HepG2 (cell line): Measurements from ENCODE around the gene SKI. TPM values are rescaled to one million over a fixed set of nuclear protein-coding genes. Genes with fewer than 3 reads are reported as not detected.

Experiments used
- CREM ChIP-seq, 2 experiments: sonication (generic) in 1 of 2; formaldehyde crosslinking in 1 of 2; IDR thresholded peaks; 2 replicates each; pipeline versions ENCODE4 v1.4.0 to v1.6.1; 2016 to 2020; ENCODE audit warnings: antibody characterized with exemption in 1 of 2, mild to moderate bottlenecking in 1 of 2, missing genetic modification reagents in 1 of 2
- ESRRA ChIP-seq: sonication (generic); formaldehyde crosslinking; IDR thresholded peaks from 2 replicates; pipeline ENCODE4 v1.5.1; 2020; ENCODE audit warnings: mild to moderate bottlenecking, low read depth, missing genetic modification reagents
- FOXA1 ChIP-seq, 2 experiments: fragments of 450-650 bp in 1 of 2; sonication (generic) in 1 of 2; formaldehyde crosslinking in 1 of 2; IDR thresholded peaks; 2 replicates each; pipeline versions ENCODE4 v1.4.0 to v1.6.1; 2016 to 2020; ENCODE audit warnings: missing genetic modification reagents in 1 of 2
- HES4 ChIP-seq: sonication (generic); formaldehyde crosslinking; IDR thresholded peaks from 2 replicates; pipeline ENCODE4 v1.9.0; 2021; ENCODE audit warnings: mild to moderate bottlenecking, missing genetic modification reagents, borderline replicate concordance
- HIVEP1 ChIP-seq: sonication (generic); formaldehyde crosslinking; IDR thresholded peaks from 2 replicates; pipeline ENCODE4 v1.4.0; 2020; ENCODE audit warnings: mild to moderate bottlenecking, missing genetic modification reagents
- HNRNPUL1 ChIP-seq: fragments of 200-400 bp; formaldehyde crosslinking; IDR thresholded peaks from 2 replicates; pipeline ENCODE4 v1.6.1; 2017; ENCODE audit warnings: low read depth, mild to moderate bottlenecking, low read length, moderate library complexity
- NCOA5 ChIP-seq: sonication (generic); formaldehyde crosslinking; IDR thresholded peaks from 2 replicates; pipeline ENCODE4 v1.4.0; 2020; ENCODE audit warnings: missing genetic modification reagents
- NFE2L1 ChIP-seq: sonication (generic); formaldehyde crosslinking; IDR thresholded peaks from 2 replicates; pipeline ENCODE4 v1.4.0; 2020; ENCODE audit warnings: missing genetic modification reagents, mild to moderate bottlenecking, borderline replicate concordance
- NFIB ChIP-seq: sonication (generic); formaldehyde crosslinking; IDR thresholded peaks from 2 replicates; pipeline ENCODE4 v1.9.0; 2021; ENCODE audit warnings: missing genetic modification reagents, mild to moderate bottlenecking, borderline replicate concordance
- NR1H2 ChIP-seq: sonication (generic); formaldehyde crosslinking; IDR thresholded peaks from 2 replicates; pipeline ENCODE4 v1.8.1; 2022; ENCODE audit warnings: low read depth, missing genetic modification reagents, borderline replicate concordance
- SIN3B ChIP-seq: fragments of 150-350 bp; IDR thresholded peaks from 2 replicates; pipeline ENCODE4 v1.6.1; 2014; ENCODE audit warnings: low read length
- STAG1 ChIP-seq: sonication (generic); formaldehyde crosslinking; IDR thresholded peaks from 2 replicates; pipeline ENCODE4 v1.4.0; 2020; ENCODE audit warnings: missing genetic modification reagents
- U2AF1 ChIP-seq: fragments of 200-400 bp; formaldehyde crosslinking; optimal IDR thresholded peaks from 2 replicates; pipeline ENCODE3; 2017; ENCODE audit warnings: mild to moderate bottlenecking, low read depth, low read length
- YY1 ChIP-seq: IDR thresholded peaks from 2 replicates; pipeline ENCODE4 v1.6.1; 2011; ENCODE audit warnings: low read length, low read depth, moderate library complexity, mild to moderate bottlenecking; ENCODE audit not compliant: insufficient read depth, insufficient replicate concordance
- ZMYM3 ChIP-seq: sonication (generic); formaldehyde crosslinking; IDR thresholded peaks from 2 replicates; pipeline ENCODE4 v1.5.1; 2020; ENCODE audit warnings: mild to moderate bottlenecking, missing genetic modification reagents
- ZNF326 ChIP-seq: sonication (generic); formaldehyde crosslinking; IDR thresholded peaks from 2 replicates; pipeline ENCODE4 v1.4.0; 2020; ENCODE audit warnings: missing genetic modification reagents, borderline replicate concordance
- ZNF335 ChIP-seq: sonication (generic); formaldehyde crosslinking; IDR thresholded peaks from 2 replicates; pipeline ENCODE4 v1.4.0; 2020; ENCODE audit warnings: missing genetic modification reagents
- ZNF460 ChIP-seq: sonication (generic); formaldehyde crosslinking; IDR thresholded peaks from 2 replicates; pipeline ENCODE4 v1.5.1; 2020; ENCODE audit warnings: missing genetic modification reagents, mild to moderate bottlenecking, borderline replicate concordance
- ZNF839 ChIP-seq: sonication (generic); formaldehyde crosslinking; IDR thresholded peaks from 2 replicates; pipeline ENCODE4 v1.4.0; 2020; ENCODE audit warnings: missing genetic modification reagents, mild to moderate bottlenecking, borderline replicate concordance
- polyA plus RNA-seq, 8 experiments: library from polyadenylated mRNA; depleted of rRNA in 3 of 8; stranded (reverse) in 7 of 8; unstranded in 1 of 8; fragments of >200 nt; fragmentation: Illumina TruSeq in 4 of 8; extraction: Trizol in 4 of 8; gene quantifications; 2 replicates each; pipeline versions ENCODE4 v1.2.1 to v1.2.3, GENCODE V29; 2011 to 2016; ENCODE audit warnings: low read depth in 4 of 8, missing spikeins in 1 of 8, mixed read lengths in 1 of 8; ENCODE audit not compliant: insufficient read depth in 1 of 8
- total RNA-seq, 5 experiments: library from RNA; depleted of rRNA; stranded (reverse); fragments of >200 nt; fragmentation: Illumina TruSeq; extraction: Trizol; gene quantifications; 2 replicates each; pipeline ENCODE4 v1.2.3, GENCODE V29; 2016; ENCODE audit warnings: low read depth in 1 of 5
- TF ChIP-seq, protein P1 (sequence below): sonication (generic); formaldehyde crosslinking; IDR thresholded peaks from 2 replicates; pipeline ENCODE4 v1.4.0; 2020; ENCODE audit warnings: low read depth, mild to moderate bottlenecking, missing genetic modification reagents
- TF ChIP-seq, protein P2 (sequence below): sonication (generic); formaldehyde crosslinking; IDR thresholded peaks from 2 replicates; pipeline ENCODE4 v1.4.0; 2020; ENCODE audit warnings: missing genetic modification reagents
- TF ChIP-seq, protein P3 (sequence below): IDR thresholded peaks from 2 replicates; pipeline ENCODE4 v1.6.1; 2016; ENCODE audit warnings: low read depth, control low read depth
- TF ChIP-seq, protein P4 (sequence below): sonication (generic); formaldehyde crosslinking; IDR thresholded peaks from 2 replicates; pipeline ENCODE4 v1.4.0; 2020; ENCODE audit warnings: missing genetic modification reagents

Gene SKI
- total and polyA plus RNA-seq, 2 of the 13 experiments (the other 11 are each of a cell fraction or from before 2014, with no cell fraction given) = 4.7 to 6.9 TPM

DNA sequence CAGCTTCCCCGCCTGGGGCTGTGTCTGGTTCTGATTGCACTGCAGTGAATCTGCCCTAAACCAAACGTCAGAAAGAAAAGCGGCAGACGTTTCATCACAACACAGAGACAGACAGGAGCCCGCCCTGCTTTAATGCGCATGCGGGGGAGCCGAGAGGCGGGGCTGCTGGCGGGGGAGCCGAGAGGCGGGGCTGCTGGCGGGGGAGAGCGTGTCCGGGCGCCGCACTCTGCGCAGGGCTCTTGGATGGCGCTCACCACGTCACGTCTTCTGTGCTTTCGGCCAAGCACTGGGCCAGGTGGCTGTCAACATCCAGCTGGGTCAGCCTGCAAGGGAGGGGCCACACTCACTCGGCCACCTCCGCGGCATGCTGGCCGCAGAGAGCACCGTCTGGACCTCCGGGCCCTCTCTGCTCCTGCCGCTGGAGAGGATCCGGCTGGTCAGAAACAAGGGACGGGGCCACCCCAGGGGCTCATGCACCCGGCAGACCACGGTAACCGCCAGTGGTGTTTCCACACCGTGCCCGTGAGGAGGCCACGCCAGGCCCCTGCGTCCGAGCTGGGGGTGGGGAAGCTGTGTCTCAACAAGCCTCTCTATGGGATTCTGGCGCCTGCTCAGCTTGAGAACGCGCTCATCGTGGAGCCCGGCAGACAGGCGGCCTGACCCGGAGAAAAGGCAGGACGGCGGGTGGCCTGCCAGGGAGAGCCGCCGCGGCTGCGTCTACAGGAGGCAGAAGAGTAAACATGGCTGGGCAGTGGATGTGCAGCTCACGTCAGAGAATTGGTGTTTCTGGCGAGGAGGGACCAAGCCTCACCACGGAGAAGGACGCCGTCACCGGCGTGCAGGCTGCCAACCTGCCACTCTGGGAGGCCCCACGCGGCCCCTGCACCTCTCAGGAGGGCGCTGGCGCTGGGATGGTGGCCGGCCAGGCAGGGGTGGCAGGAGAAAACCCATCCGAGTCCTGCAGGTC, 38.4 kb upstream of the SKI start (continued):
- TF ChIP-seq HIVEP1 (CRISPR knock-in tag) (no peak; the same call in none of the 2 replicates), ESRRA (CRISPR knock-in tag) (0 out of 2 replicates have a peak, but pooled peaks have one; percentile 50), HES4 (no peak), ZNF460 (CRISPR knock-in tag) (no peak), FOXA1 (IDR thresholded peaks at IDR 0.05) (no peak), FOXA1 (CRISPR knock-in tag; IDR thresholded peaks at IDR 0.05) (peak; percentile 90), HNRNPUL1 (no peak), NCOA5 (CRISPR knock-in tag) (no peak), NR1H2 (CRISPR knock-in tag) (no peak; the same call in 1 of the 2 replicates), SIN3B (no peak), YY1 (peak; percentile 43), ZNF839 (CRISPR knock-in tag) (no peak), CREM (IDR thresholded peaks at IDR 0.05) (peak; percentile 32), CREM (CRISPR knock-in tag; IDR thresholded peaks at IDR 0.05) (0 out of 2 replicates have a peak, but pooled peaks have one; percentile 10), NFE2L1 (CRISPR knock-in tag) (no peak), ZMYM3 (no peak), U2AF1 (no peak), NFIB (no peak), ZNF335 (CRISPR knock-in tag) (no peak), ZNF326 (CRISPR knock-in tag) (no peak; the same call in 1 of the 2 replicates), STAG1 (no peak)
- TF ChIP-seq, protein P1, sequence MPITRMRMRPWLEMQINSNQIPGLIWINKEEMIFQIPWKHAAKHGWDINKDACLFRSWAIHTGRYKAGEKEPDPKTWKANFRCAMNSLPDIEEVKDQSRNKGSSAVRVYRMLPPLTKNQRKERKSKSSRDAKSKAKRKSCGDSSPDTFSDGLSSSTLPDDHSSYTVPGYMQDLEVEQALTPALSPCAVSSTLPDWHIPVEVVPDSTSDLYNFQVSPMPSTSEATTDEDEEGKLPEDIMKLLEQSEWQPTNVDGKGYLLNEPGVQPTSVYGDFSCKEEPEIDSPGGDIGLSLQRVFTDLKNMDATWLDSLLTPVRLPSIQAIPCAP = no peak
- TF ChIP-seq, protein P2, sequence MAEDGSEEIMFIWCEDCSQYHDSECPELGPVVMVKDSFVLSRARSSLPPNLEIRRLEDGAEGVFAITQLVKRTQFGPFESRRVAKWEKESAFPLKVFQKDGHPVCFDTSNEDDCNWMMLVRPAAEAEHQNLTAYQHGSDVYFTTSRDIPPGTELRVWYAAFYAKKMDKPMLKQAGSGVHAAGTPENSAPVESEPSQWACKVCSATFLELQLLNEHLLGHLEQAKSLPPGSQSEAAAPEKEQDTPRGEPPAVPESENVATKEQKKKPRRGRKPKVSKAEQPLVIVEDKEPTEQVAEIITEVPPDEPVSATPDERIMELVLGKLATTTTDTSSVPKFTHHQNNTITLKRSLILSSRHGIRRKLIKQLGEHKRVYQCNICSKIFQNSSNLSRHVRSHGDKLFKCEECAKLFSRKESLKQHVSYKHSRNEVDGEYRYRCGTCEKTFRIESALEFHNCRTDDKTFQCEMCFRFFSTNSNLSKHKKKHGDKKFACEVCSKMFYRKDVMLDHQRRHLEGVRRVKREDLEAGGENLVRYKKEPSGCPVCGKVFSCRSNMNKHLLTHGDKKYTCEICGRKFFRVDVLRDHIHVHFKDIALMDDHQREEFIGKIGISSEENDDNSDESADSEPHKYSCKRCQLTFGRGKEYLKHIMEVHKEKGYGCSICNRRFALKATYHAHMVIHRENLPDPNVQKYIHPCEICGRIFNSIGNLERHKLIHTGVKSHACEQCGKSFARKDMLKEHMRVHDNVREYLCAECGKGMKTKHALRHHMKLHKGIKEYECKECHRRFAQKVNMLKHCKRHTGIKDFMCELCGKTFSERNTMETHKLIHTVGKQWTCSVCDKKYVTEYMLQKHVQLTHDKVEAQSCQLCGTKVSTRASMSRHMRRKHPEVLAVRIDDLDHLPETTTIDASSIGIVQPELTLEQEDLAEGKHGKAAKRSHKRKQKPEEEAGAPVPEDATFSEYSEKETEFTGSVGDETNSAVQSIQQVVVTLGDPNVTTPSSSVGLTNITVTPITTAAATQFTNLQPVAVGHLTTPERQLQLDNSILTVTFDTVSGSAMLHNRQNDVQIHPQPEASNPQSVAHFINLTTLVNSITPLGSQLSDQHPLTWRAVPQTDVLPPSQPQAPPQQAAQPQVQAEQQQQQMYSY (CRISPR knock-in tag) = no peak
- TF ChIP-seq, protein P3, sequence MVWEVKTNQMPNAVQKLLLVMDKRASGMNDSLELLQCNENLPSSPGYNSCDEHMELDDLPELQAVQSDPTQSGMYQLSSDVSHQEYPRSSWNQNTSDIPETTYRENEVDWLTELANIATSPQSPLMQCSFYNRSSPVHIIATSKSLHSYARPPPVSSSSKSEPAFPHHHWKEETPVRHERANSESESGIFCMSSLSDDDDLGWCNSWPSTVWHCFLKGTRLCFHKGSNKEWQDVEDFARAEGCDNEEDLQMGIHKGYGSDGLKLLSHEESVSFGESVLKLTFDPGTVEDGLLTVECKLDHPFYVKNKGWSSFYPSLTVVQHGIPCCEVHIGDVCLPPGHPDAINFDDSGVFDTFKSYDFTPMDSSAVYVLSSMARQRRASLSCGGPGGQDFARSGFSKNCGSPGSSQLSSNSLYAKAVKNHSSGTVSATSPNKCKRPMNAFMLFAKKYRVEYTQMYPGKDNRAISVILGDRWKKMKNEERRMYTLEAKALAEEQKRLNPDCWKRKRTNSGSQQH (CRISPR knock-in tag) = no peak
- TF ChIP-seq, protein P4, sequence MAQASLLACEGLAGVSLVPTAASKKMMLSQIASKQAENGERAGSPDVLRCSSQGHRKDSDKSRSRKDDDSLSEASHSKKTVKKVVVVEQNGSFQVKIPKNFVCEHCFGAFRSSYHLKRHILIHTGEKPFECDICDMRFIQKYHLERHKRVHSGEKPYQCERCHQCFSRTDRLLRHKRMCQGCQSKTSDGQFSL (CRISPR knock-in tag) = no peak
